Liver (tissue), 3 donors: Measurements from ENCODE around the gene HSD3B2.
"Not testable (repeated sequence)": the region's sequence is repeated elsewhere in the genome, so short reads cannot be mapped to it uniquely, and the experiment has no call there.

ENCODE experiments used
- RAD21 ChIP-seq, 2 donors: IDR thresholded peaks; 2 replicates each; pipeline ENCODE4 v1.6.1; 2016; ENCODE audit warnings: antibody characterized with exemption in 2 of 2, mild to moderate bottlenecking in 2 of 2
- TF ChIP-seq, protein P1 (sequence below): fragments of 150-350 bp; IDR thresholded peaks from 2 replicates; pipeline ENCODE4 v1.5.1; 2017; ENCODE audit warnings: improper control_type of control experiment, low read depth, low read length; ENCODE audit not compliant: missing input control
- donor health status: healthy.
- donor health status: healthy.

DNA sequence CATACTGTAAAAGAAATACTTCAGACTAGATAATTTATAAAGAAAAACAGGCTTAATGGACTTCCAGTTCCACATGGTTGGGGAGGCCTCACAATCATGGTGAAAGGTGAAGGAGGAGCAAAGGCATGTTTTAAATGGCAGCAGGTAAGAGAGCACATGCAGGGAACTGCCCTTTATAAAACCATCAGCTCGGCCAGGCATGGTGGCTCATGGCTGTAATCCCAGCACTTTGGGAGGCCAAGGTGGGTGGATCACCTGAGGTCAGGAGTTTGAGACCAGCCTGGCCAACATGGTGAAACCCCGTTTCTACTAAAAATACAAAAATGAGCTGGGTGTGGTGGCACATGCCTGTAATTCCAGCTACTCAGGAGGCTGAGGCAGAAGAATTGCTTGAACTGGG, 37.4 kb upstream of the HSD3B2 start:
- TF ChIP-seq, protein P1, sequence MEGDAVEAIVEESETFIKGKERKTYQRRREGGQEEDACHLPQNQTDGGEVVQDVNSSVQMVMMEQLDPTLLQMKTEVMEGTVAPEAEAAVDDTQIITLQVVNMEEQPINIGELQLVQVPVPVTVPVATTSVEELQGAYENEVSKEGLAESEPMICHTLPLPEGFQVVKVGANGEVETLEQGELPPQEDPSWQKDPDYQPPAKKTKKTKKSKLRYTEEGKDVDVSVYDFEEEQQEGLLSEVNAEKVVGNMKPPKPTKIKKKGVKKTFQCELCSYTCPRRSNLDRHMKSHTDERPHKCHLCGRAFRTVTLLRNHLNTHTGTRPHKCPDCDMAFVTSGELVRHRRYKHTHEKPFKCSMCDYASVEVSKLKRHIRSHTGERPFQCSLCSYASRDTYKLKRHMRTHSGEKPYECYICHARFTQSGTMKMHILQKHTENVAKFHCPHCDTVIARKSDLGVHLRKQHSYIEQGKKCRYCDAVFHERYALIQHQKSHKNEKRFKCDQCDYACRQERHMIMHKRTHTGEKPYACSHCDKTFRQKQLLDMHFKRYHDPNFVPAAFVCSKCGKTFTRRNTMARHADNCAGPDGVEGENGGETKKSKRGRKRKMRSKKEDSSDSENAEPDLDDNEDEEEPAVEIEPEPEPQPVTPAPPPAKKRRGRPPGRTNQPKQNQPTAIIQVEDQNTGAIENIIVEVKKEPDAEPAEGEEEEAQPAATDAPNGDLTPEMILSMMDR: not testable (repeated sequence)
- not testable (repeated sequence) for TF ChIP-seq RAD21 (IDR thresholded peaks at IDR 0.05)
